Dendritic cell treated with granulocyte-macrophage colony-stimulating factor and Interleukin-4, amounts not matched to agents 40 ng/mL and 50 ng/mL, for 4 days (primary cell): ENCODE measurements around the gene SP5.
"Not testable (repeated sequence)": the region's sequence is repeated elsewhere in the genome, so short reads cannot be mapped to it uniquely, and the experiment has no call there.

ENCODE experiments used
- H3K27ac Mint-ChIP-seq: one replicate; pipeline ENCODE4 v1.8.0; 2022; ENCODE audit warnings: mild to moderate bottlenecking, mixed read lengths
- H3K27me3 Mint-ChIP-seq: one replicate; pipeline ENCODE4 v1.8.0; 2022; ENCODE audit warnings: mild to moderate bottlenecking, mixed read lengths
- H3K36me3 Mint-ChIP-seq: one replicate; pipeline ENCODE4 v1.8.0; 2022; ENCODE audit warnings: low read depth, mixed read lengths
- H3K4me1 Mint-ChIP-seq: one replicate; pipeline ENCODE4 v1.8.0; 2022; ENCODE audit warnings: low read depth, mixed read lengths
- H3K4me3 Mint-ChIP-seq: one replicate; pipeline ENCODE4 v1.8.0; 2022; ENCODE audit warnings: mild to moderate bottlenecking, moderate library complexity, mixed read lengths
- H3K9me3 Mint-ChIP-seq: one replicate; pipeline ENCODE4 v1.8.0; 2022; ENCODE audit warnings: mixed read lengths
- intact Hi-C: fragments of 100-400 bp; cut with micrococcal nuclease; formaldehyde crosslinking; loops from one replicate; pipeline ENCODE4 v1.15.0; 2022

The SP5 gene

GRCh38 chr2:170739048-170739447 is 23.9 kb downstream of the SP5 start:
- H3K4me1 Mint-ChIP-seq, result peaks cover 16% of the 10 kb centered on the region
- no peaks in the 10 kb centered on the region for H3K36me3 Mint-ChIP-seq
- H3K27me3 Mint-ChIP-seq, result peaks cover 2% of the 10 kb centered on the region
- H3K4me3 Mint-ChIP-seq, result no peak overlapping the region
- no peaks in the 10 kb centered on the region for H3K9me3 Mint-ChIP-seq
- intact Hi-C loops, result no loop called here
- H3K27ac Mint-ChIP-seq, result no peak overlapping the region

GRCh38 chr2:170739507-170740046 is 24.4 kb downstream of the SP5 start:
- Mint-ChIP-seq H3K4me1 (peaks cover 22% of the 10 kb centered on the region), H3K9me3 (no peaks in the 10 kb centered on the region), H3K27ac (no peak overlapping the region), H3K27me3 (peaks cover under 1% of the 10 kb centered on the region), H3K36me3 (no peaks in the 10 kb centered on the region), H3K4me3 (no peak overlapping the region)
- intact Hi-C loops, result no loop called here

- peaks cover 27% of the 10 kb centered on the region for H3K4me1 Mint-ChIP-seq
- H3K9me3 Mint-ChIP-seq, result no peaks in the 10 kb centered on the region
- H3K36me3 Mint-ChIP-seq, result no peaks in the 10 kb centered on the region
- no peaks in the 10 kb centered on the region for H3K27me3 Mint-ChIP-seq
- intact Hi-C loops, result no loop called here
- no peak overlapping the region for H3K4me3 Mint-ChIP-seq
- H3K27ac Mint-ChIP-seq, result no peak overlapping the region
These were observed 25.5 kb downstream of the SP5 start for GRCh38 chr2:170740660-170741059.

- Mint-ChIP-seq H3K27ac (no peak overlapping the region), H3K36me3 (no peaks in the 10 kb centered on the region), H3K4me3 (no peak overlapping the region), H3K4me1 (peaks cover 17% of the 10 kb centered on the region), H3K27me3 (no peaks in the 10 kb centered on the region), H3K9me3 (no peaks in the 10 kb centered on the region)
- intact Hi-C loops, result no loop called here
These were observed 26.9 kb downstream of the SP5 start for GRCh38 chr2:170742000-170742399.

GRCh38 chr2:170742896-170743529 is 27.9 kb downstream of the SP5 start:
- Mint-ChIP-seq H3K27me3 (peaks cover 5% of the 10 kb centered on the region), H3K27ac (no peak overlapping the region), H3K9me3 (no peaks in the 10 kb centered on the region)

GRCh38 chr2:170743530-170744239 is 28.5 kb downstream of the SP5 start:
- Mint-ChIP-seq H3K9me3 (no peaks in the 10 kb centered on the region), H3K4me1 (peaks cover 21% of the 10 kb centered on the region), H3K36me3 (no peaks in the 10 kb centered on the region), H3K27me3 (peaks cover 8% of the 10 kb centered on the region), H3K4me3 (no peak overlapping the region), H3K27ac (no peak overlapping the region)
- intact Hi-C loops, result no loop called here

More at GRCh38 chr2:170742896-170743529, 27.9 kb downstream of the SP5 start:
- Mint-ChIP-seq H3K4me1 (peaks cover 21% of the 10 kb centered on the region), H3K4me3 (no peak overlapping the region), H3K36me3 (no peaks in the 10 kb centered on the region)
- intact Hi-C loops, result no loop called here

- Mint-ChIP-seq H3K36me3 (no peaks in the 10 kb centered on the region), H3K4me1 (peaks cover 21% of the 10 kb centered on the region), H3K4me3 (no peak overlapping the region), H3K27me3 (peaks cover 9% of the 10 kb centered on the region), H3K27ac (no peak overlapping the region), H3K9me3 (no peaks in the 10 kb centered on the region)
- intact Hi-C loops, result no loop called here
These were observed 29.3 kb downstream of the SP5 start for GRCh38 chr2:170744248-170745002.

GRCh38 chr2:170745305-170745704 is 30.2 kb downstream of the SP5 start:
- no peak overlapping the region for H3K4me3 Mint-ChIP-seq
- peaks cover 21% of the 10 kb centered on the region for H3K4me1 Mint-ChIP-seq
- peaks cover 16% of the 10 kb centered on the region for H3K27me3 Mint-ChIP-seq
- H3K27ac Mint-ChIP-seq, result no peak overlapping the region
- H3K36me3 Mint-ChIP-seq, result no peaks in the 10 kb centered on the region
- intact Hi-C loops, result no loop called here
- no peaks in the 10 kb centered on the region for H3K9me3 Mint-ChIP-seq

GRCh38 chr2:170747921-170748320 is 32.8 kb downstream of the SP5 start:
- intact Hi-C loops, result no loop called here
- H3K27me3 Mint-ChIP-seq, result peaks cover 26% of the 10 kb centered on the region

GRCh38 chr2:170751555-170751954 is 36.4 kb downstream of the SP5 start:
- peaks cover 38% of the 10 kb centered on the region for H3K27me3 Mint-ChIP-seq
- not testable (repeated sequence) for H3K36me3 Mint-ChIP-seq, H3K9me3 Mint-ChIP-seq

More at GRCh38 chr2:170747921-170748320, 32.8 kb downstream of the SP5 start:
- H3K4me1 Mint-ChIP-seq, result peaks cover 21% of the 10 kb centered on the region
- no peaks in the 10 kb centered on the region for H3K36me3 Mint-ChIP-seq
- no peak overlapping the region for H3K4me3 Mint-ChIP-seq
- no peak overlapping the region for H3K27ac Mint-ChIP-seq
- H3K9me3 Mint-ChIP-seq, result no peaks in the 10 kb centered on the region

GRCh38 chr2:170761572-170761971 is 46.4 kb downstream of the SP5 start:
- no peaks in the 10 kb centered on the region for H3K36me3 Mint-ChIP-seq
- H3K27me3 Mint-ChIP-seq, result peaks cover 8% of the 10 kb centered on the region
- H3K4me1 Mint-ChIP-seq, result no peaks in the 10 kb centered on the region
- no peak overlapping the region for H3K27ac Mint-ChIP-seq
- H3K9me3 Mint-ChIP-seq, result no peaks in the 10 kb centered on the region
- intact Hi-C loops, result no loop called here
- no peak overlapping the region for H3K4me3 Mint-ChIP-seq

More at GRCh38 chr2:170751555-170751954, 36.4 kb downstream of the SP5 start:
- H3K4me1 Mint-ChIP-seq, H3K4me3 Mint-ChIP-seq, intact Hi-C loops, H3K27ac Mint-ChIP-seq: not testable (repeated sequence)

GRCh38 chr2:170762760-170763159 is 47.6 kb downstream of the SP5 start:
- Mint-ChIP-seq H3K9me3 (no peaks in the 10 kb centered on the region), H3K4me1 (no peaks in the 10 kb centered on the region), H3K27ac (no peak overlapping the region), H3K27me3 (peaks cover 9% of the 10 kb centered on the region), H3K36me3 (no peaks in the 10 kb centered on the region), H3K4me3 (no peak overlapping the region)
- intact Hi-C loops, result no loop called here

- intact Hi-C loops, result no loop called here
- Mint-ChIP-seq H3K4me1 (no peaks in the 10 kb centered on the region), H3K4me3 (no peak overlapping the region), H3K36me3 (no peaks in the 10 kb centered on the region), H3K9me3 (no peaks in the 10 kb centered on the region), H3K27me3 (peaks cover 11% of the 10 kb centered on the region), H3K27ac (no peak overlapping the region)
These were observed 48.1 kb downstream of the SP5 start for GRCh38 chr2:170763232-170763631.

- intact Hi-C loops, result no loop called here
- Mint-ChIP-seq H3K4me3 (no peak overlapping the region), H3K9me3 (no peaks in the 10 kb centered on the region), H3K27ac (no peak overlapping the region), H3K27me3 (peaks cover 21% of the 10 kb centered on the region), H3K4me1 (no peaks in the 10 kb centered on the region), H3K36me3 (no peaks in the 10 kb centered on the region)
These were observed 49.7 kb downstream of the SP5 start for GRCh38 chr2:170764880-170765261.
